Transverse colon (tissue), 3 donors: ENCODE results near the gene STX12.

Experiments
- CTCF ChIP-seq, 5 experiments: fragments of 200-600 bp in 3 of 5; fragments of 450-650 bp in 2 of 5; sonication (generic) in 3 of 5; IDR thresholded peaks; 1 replicate in 2 of 5; 2 replicates in 3 of 5; pipeline ENCODE4 v1.5.1; 2016 to 2017; ENCODE audit warnings: antibody characterized with exemption in 5 of 5, inconsistent platforms in 3 of 5, mild to moderate bottlenecking in 2 of 5, moderate library complexity in 1 of 5
- POLR2A ChIP-seq: fragments of 450-650 bp; IDR thresholded peaks from one replicate; pipeline ENCODE4 v1.6.1; 2016; ENCODE audit warnings: antibody characterized with exemption, mild to moderate bottlenecking, moderate library complexity

GRCh38 chr1:27726173-27727044, 46.6 kb upstream of the STX12 start:
- TF ChIP-seq CTCF (IDR thresholded peaks at IDR 0.05) (no peak), POLR2A (no peak)
